Astrocyte of the spinal cord (primary cell): ENCODE results near the gene CUL1.

ENCODE experiments used
- DNase-seq: peaks from one replicate; pipeline ENCODE4 v3.0.0; 2011; ENCODE audit warnings: low read depth, low spot score
- H3K4me3 ChIP-seq: 2 replicates; pipeline ENCODE4 v1.5.1; 2011; ENCODE audit warnings: low read depth, mild to moderate bottlenecking, low read length, moderate library complexity
- CTCF ChIP-seq: IDR thresholded peaks from 2 replicates; pipeline ENCODE4 v1.5.1; 2012; ENCODE audit warnings: low read depth, mild to moderate bottlenecking, low read length, inconsistent platforms
- in situ Hi-C: cut with HindIII; loops from 2 replicates; pipeline ENCODE4 v1.10.0; 2017; ENCODE audit warnings: low sequenced_read_pairs

Gene CUL1

GRCh38 chr7:148789220-148789619, 90.5 kb downstream of the CUL1 start:
- no peak overlapping the region for H3K4me3 ChIP-seq
- no peak for TF ChIP-seq CTCF
- no peak for DNase-seq
- in situ Hi-C loops: no loop called here

GRCh38 chr7:148790131-148790726, 91.5 kb downstream of the CUL1 start:
- in situ Hi-C loops: no loop called here

GRCh38 chr7:148790850-148791249, 92.1 kb downstream of the CUL1 start:
- no peak for TF ChIP-seq CTCF
- no peak for DNase-seq
- no peak overlapping the region for H3K4me3 ChIP-seq
- in situ Hi-C loops: no loop called here

More at GRCh38 chr7:148790131-148790726, 91.5 kb downstream of the CUL1 start:
- no peak for DNase-seq
- TF ChIP-seq CTCF: no peak
- H3K4me3 ChIP-seq: no peak overlapping the region

GRCh38 chr7:148791546-148791945, 92.8 kb downstream of the CUL1 start:
- H3K4me3 ChIP-seq: no peak overlapping the region
- in situ Hi-C loops: no loop called here
- DNase-seq: no peak
- no peak for TF ChIP-seq CTCF

GRCh38 chr7:148793590-148793989, 94.9 kb downstream of the CUL1 start:
- TF ChIP-seq CTCF: no peak
- no peak for DNase-seq
- in situ Hi-C loops: no loop called here
- H3K4me3 ChIP-seq: no peak overlapping the region

- DNase-seq: no peak
- no peak for TF ChIP-seq CTCF
- in situ Hi-C loops: no loop called here
- H3K4me3 ChIP-seq: no peak overlapping the region
Measured at GRCh38 chr7:148794476-148794875, 95.8 kb downstream of the CUL1 start.

GRCh38 chr7:148796841-148797240, 98.1 kb downstream of the CUL1 start:
- DNase-seq: no peak
- H3K4me3 ChIP-seq: no peak overlapping the region
- TF ChIP-seq CTCF: no peak
- in situ Hi-C loops: no loop called here
